ENCODE data around the gene SPATA31D3. TPM values are rescaled to one million over a fixed set of nuclear protein-coding genes. Genes with fewer than 3 reads are reported as not detected.
"Not testable (repeated sequence)": the region's sequence is repeated elsewhere in the genome, so short reads cannot be mapped to it uniquely, and the experiment has no call there.

The SPATA31D3 gene
- total RNA-seq, 1 donor from 2014 or later: not detected

- no peak for DNase-seq (ENCODE audit: low spot score)
- Mint-ChIP-seq H3K36me3 (ENCODE audit: low read depth, unreplicated experiment) (no peaks in the 10 kb centered on the region), H3K4me1 (ENCODE audit: unreplicated experiment) (no peaks in the 10 kb centered on the region), H3K27me3 (ENCODE audit: unreplicated experiment) (no peaks in the 10 kb centered on the region), H3K9me3 (ENCODE audit: unreplicated experiment) (no peaks in the 10 kb centered on the region), H3K4me3 (ENCODE audit: unreplicated experiment) (no peak overlapping the region), H3K27ac (ENCODE audit: unreplicated experiment) (no peak overlapping the region)
- TF ChIP-seq CTCF (IDR thresholded peaks at IDR 0.05; ENCODE audit: unreplicated experiment): no peak
Measured at GRCh38 chr9:81979196-81979595, 35.9 kb downstream of the SPATA31D3 start.

GRCh38 chr9:81980568-81980967, 37.3 kb downstream of the SPATA31D3 start:
- H3K27me3 Mint-ChIP-seq (ENCODE audit: unreplicated experiment): no peaks in the 10 kb centered on the region
- H3K9me3 Mint-ChIP-seq (ENCODE audit: unreplicated experiment): no peaks in the 10 kb centered on the region
- DNase-seq (ENCODE audit: low spot score): no peak
- H3K27ac Mint-ChIP-seq (ENCODE audit: unreplicated experiment): no peak overlapping the region
- no peak overlapping the region for H3K4me3 Mint-ChIP-seq (ENCODE audit: unreplicated experiment)
- no peaks in the 10 kb centered on the region for H3K36me3 Mint-ChIP-seq (ENCODE audit: low read depth, unreplicated experiment)
- no peaks in the 10 kb centered on the region for H3K4me1 Mint-ChIP-seq (ENCODE audit: unreplicated experiment)
- no peak for TF ChIP-seq CTCF (IDR thresholded peaks at IDR 0.05; ENCODE audit: unreplicated experiment)

- no peak overlapping the region for H3K4me3 Mint-ChIP-seq (ENCODE audit: unreplicated experiment)
- H3K36me3 Mint-ChIP-seq (ENCODE audit: low read depth, unreplicated experiment): no peaks in the 10 kb centered on the region
- no peak for DNase-seq (ENCODE audit: low spot score)
- no peak overlapping the region for H3K27ac Mint-ChIP-seq (ENCODE audit: unreplicated experiment)
- no peaks in the 10 kb centered on the region for H3K27me3 Mint-ChIP-seq (ENCODE audit: unreplicated experiment)
- no peaks in the 10 kb centered on the region for H3K9me3 Mint-ChIP-seq (ENCODE audit: unreplicated experiment)
- no peaks in the 10 kb centered on the region for H3K4me1 Mint-ChIP-seq (ENCODE audit: unreplicated experiment)
- no peak for TF ChIP-seq CTCF (IDR thresholded peaks at IDR 0.05; ENCODE audit: unreplicated experiment)
Measured at GRCh38 chr9:81981883-81982282, 38.6 kb downstream of the SPATA31D3 start.

- Mint-ChIP-seq H3K9me3 (ENCODE audit: unreplicated experiment) (no peaks in the 10 kb centered on the region), H3K4me3 (ENCODE audit: unreplicated experiment) (no peak overlapping the region), H3K27ac (ENCODE audit: unreplicated experiment) (no peak overlapping the region), H3K27me3 (ENCODE audit: unreplicated experiment) (no peaks in the 10 kb centered on the region), H3K36me3 (ENCODE audit: low read depth, unreplicated experiment) (no peaks in the 10 kb centered on the region), H3K4me1 (ENCODE audit: unreplicated experiment) (no peaks in the 10 kb centered on the region)
- DNase-seq (ENCODE audit: low spot score): no peak
- TF ChIP-seq CTCF (IDR thresholded peaks at IDR 0.05; ENCODE audit: unreplicated experiment): no peak
Measured at GRCh38 chr9:81984928-81985327, 41.6 kb downstream of the SPATA31D3 start.

GRCh38 chr9:81986051-81986450, 42.8 kb downstream of the SPATA31D3 start:
- no peak for TF ChIP-seq CTCF (IDR thresholded peaks at IDR 0.05; ENCODE audit: unreplicated experiment)
- Mint-ChIP-seq H3K27me3 (ENCODE audit: unreplicated experiment) (peaks cover under 1% of the 10 kb centered on the region), H3K4me3 (ENCODE audit: unreplicated experiment) (no peak overlapping the region), H3K4me1 (ENCODE audit: unreplicated experiment) (no peaks in the 10 kb centered on the region), H3K27ac (ENCODE audit: unreplicated experiment) (no peak overlapping the region), H3K9me3 (ENCODE audit: unreplicated experiment) (no peaks in the 10 kb centered on the region), H3K36me3 (ENCODE audit: low read depth, unreplicated experiment) (no peaks in the 10 kb centered on the region)
- no peak for DNase-seq (ENCODE audit: low spot score)

- not testable (repeated sequence) for H3K36me3 Mint-ChIP-seq (ENCODE audit: low read depth, unreplicated experiment); H3K27me3 Mint-ChIP-seq (ENCODE audit: unreplicated experiment); H3K9me3 Mint-ChIP-seq (ENCODE audit: unreplicated experiment); DNase-seq (ENCODE audit: low spot score); H3K27ac Mint-ChIP-seq (ENCODE audit: unreplicated experiment); H3K4me1 Mint-ChIP-seq (ENCODE audit: unreplicated experiment); H3K4me3 Mint-ChIP-seq (ENCODE audit: unreplicated experiment)
Measured at GRCh38 chr9:81988472-81988871, 45.2 kb downstream of the SPATA31D3 start, which contains the start of gene SPATA31D1. SPATA31D1 (plus strand) TSS chr9:81988772; CDS start chr9:81988819, 47 bp downstream.
